MG63 (cell line): ENCODE results near the gene KCTD15. TPM values are rescaled to one million over a fixed set of nuclear protein-coding genes. Genes with fewer than 3 reads are reported as not detected.

Source experiments
- DNase-seq: peaks from one replicate; pipeline ENCODE4 v3.0.0-alpha.2; 2020
- H3K27me3 ChIP-seq: fragments of 250-450 bp; sonication (Bioruptor Pico); 2 replicates; pipeline ENCODE4 v1.5.1; 2020; ENCODE audit warnings: mild to moderate bottlenecking, moderate library complexity
- H3K36me3 ChIP-seq: fragments of 250-450 bp; sonication (Bioruptor Pico); 2 replicates; pipeline ENCODE4 v1.5.1; 2020; ENCODE audit warnings: mild to moderate bottlenecking, moderate library complexity
- H3K4me3 ChIP-seq: fragments of 250-450 bp; sonication (Bioruptor Pico); 2 replicates; pipeline ENCODE4 v1.5.1; 2020; ENCODE audit warnings: mild to moderate bottlenecking, moderate library complexity
- H3K9me3 ChIP-seq: fragments of 250-450 bp; sonication (Bioruptor Pico); 2 replicates; pipeline ENCODE4 v1.5.1; 2020; ENCODE audit warnings: mild to moderate bottlenecking, moderate library complexity
- total RNA-seq: library from RNA; depleted of rRNA; stranded (reverse); fragments of >200 nt; shearing (Covaris generic); gene quantifications from 2 replicates; pipeline ENCODE4 v1.2.3, GENCODE V29; 2014; ENCODE audit warnings: low replicate concordance; rRNA removed

KCTD15 gene
- 72.5 and 81.7 TPM in 2 replicates for total RNA-seq

DNA sequence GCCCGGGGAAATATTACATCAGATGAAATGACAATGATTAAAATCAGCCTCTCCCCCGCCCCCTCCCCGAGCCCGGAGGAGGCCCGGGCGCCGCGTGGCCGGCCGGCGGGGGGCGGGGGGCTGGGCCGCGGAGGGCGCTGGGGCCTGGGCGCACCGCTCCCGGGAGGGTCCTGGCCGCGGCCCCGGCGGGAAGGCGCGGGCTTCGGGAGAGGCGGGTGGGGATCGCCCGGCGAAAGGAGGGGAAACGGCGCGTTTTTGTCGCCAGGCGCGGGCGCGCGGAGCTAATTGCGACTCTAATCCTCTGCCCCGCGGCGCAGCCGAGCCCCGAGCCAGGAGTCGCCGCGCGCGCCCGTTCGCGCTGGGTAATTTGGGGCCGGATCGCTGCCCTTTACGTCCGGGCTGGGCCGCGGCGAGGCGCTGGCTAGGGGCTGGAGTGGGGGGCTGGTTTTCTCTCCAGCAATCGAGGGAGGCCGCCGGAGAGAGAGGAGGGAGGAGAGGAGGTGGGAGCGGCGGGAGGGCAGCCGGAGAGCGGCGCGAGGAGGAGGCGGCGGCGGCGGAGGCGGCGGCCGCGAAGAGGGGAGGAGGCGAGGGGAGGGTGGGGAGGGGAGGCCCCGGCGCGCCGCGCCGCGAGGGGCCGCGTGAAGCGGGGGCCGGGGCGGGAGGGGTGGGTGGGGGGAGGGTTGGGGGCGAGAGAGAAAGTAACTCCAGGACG lies at the start of gene KCTD15:
KCTD15 (plus strand) TSS at position 707 of the 712 bp plus-strand sequence. CDS start 3,585 bp downstream, outside the sequence.
- Histone ChIP-seq H3K27me3 (no peaks in the 10 kb centered on the region), H3K9me3 (no peaks in the 10 kb centered on the region), H3K36me3 (peaks cover 30% of the 10 kb centered on the region), H3K4me3 (peak within 1 kb of the TSS; percentile 97)
- DNase-seq: peak; percentile 73

- Histone ChIP-seq H3K36me3 (no peaks in the 10 kb centered on the region), H3K4me3 (no peak overlapping the region), H3K9me3 (no peaks in the 10 kb centered on the region), H3K27me3 (peaks cover 15% of the 10 kb centered on the region)
- DNase-seq: no peak
Observed at GRCh38 chr19:33747273-33747672, 49.4 kb upstream of the KCTD15 start.

DNA sequence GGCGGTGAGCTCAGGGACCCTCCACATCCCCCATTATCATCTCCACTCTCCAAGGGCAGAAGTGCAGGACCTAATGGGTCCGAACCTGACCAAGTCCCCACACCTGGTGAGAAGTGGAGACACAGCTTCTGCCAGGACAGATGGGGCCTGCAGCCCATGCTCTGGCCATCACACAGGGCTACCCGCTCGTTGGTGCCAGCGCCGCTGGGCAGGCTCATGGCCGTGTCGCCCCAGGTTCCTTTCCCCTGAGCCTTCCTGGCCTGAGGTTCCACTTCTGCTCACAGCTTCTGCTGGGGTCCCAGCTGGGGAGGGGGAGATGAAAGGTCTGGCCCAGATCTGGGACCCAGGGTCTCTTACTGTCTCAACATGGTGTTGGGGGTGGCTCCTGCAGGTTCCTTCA lies 48.4 kb upstream of the KCTD15 start:
- no peak for DNase-seq
- Histone ChIP-seq H3K36me3 (no peaks in the 10 kb centered on the region), H3K27me3 (peaks cover 23% of the 10 kb centered on the region), H3K4me3 (no peak overlapping the region), H3K9me3 (no peaks in the 10 kb centered on the region)

- DNase-seq: no peak
- peaks cover 23% of the 10 kb centered on the region for H3K27me3 ChIP-seq
Observed at GRCh38 chr19:33749016-33749415, 47.7 kb upstream of the KCTD15 start.

GRCh38 chr19:33749619-33750175 lies 47.0 kb upstream of the KCTD15 start:
- Histone ChIP-seq H3K9me3 (no peaks in the 10 kb centered on the region), H3K4me3 (no peak overlapping the region), H3K27me3 (peaks cover 30% of the 10 kb centered on the region), H3K36me3 (no peaks in the 10 kb centered on the region)
- DNase-seq: no peak

More at GRCh38 chr19:33749016-33749415, 47.7 kb upstream of the KCTD15 start:
- no peaks in the 10 kb centered on the region for H3K9me3 ChIP-seq
- no peaks in the 10 kb centered on the region for H3K36me3 ChIP-seq
- no peak overlapping the region for H3K4me3 ChIP-seq

DNA sequence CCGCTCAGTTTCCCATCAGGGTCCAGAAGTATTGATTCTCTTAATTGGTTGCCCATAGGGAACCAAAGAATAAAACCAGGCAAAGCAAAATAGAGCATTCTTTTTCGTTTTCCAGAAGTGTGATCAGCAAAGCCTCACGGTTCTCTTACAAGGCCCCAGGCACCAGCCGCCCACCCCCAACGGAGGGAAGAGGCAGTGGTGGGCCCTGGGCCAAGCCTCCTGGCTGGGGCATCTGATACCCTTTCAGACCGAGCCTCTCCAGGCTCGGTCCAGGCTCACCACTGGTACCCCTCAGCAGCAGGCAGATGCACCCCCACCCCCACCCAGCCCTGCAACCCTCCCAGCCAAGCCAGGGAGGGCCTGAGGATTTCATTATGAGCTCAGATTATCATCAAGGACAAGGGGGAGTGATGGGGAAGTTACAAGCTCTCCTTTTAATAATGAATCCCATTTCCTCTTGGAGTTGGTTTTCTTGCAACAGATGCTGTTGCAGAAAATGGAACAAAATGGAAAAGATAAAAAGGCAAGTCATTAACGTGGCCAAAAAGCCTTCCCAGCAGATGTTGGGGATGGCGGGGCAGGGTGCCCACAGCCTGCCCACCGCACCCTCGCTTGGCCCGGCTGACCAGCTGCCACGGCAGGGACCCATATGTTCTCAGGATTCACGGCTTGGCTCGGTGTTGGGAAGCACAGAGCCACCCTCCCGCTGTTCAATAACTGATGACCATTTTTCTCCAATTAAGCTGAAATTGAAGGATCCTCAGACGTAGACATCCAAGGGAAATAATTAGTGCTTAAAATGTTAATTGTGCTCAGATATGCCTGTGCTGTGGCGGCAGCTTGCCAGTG lies 45.9 kb upstream of the KCTD15 start:
- Histone ChIP-seq H3K4me3 (no peak overlapping the region), H3K36me3 (no peaks in the 10 kb centered on the region), H3K9me3 (no peaks in the 10 kb centered on the region), H3K27me3 (peaks cover 38% of the 10 kb centered on the region)
- no peak for DNase-seq

DNA sequence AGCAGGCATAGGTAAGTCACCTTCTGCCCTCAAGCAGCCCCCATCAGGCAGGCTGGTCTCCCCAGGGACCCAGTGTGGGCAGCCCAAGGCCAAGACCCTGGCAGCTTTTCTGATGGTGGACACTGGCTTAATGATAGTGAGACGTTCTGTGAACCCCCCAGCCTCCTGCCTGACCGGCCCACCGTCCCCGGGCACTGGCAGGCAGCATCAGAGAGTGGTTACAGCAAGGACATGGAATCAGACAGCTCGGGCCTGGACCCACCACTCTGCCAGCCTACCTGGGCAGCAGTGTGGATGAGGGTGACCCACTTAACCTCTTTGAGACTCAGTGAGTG lies 45.3 kb upstream of the KCTD15 start:
- peaks cover 40% of the 10 kb centered on the region for H3K27me3 ChIP-seq
- no peaks in the 10 kb centered on the region for H3K9me3 ChIP-seq
- no peak for DNase-seq
- no peak overlapping the region for H3K4me3 ChIP-seq
- no peaks in the 10 kb centered on the region for H3K36me3 ChIP-seq

GRCh38 chr19:33752018-33752800 lies 44.5 kb upstream of the KCTD15 start:
- DNase-seq: no peak
- Histone ChIP-seq H3K27me3 (peaks cover 40% of the 10 kb centered on the region), H3K9me3 (no peaks in the 10 kb centered on the region), H3K36me3 (no peaks in the 10 kb centered on the region), H3K4me3 (no peak overlapping the region)

GRCh38 chr19:33752945-33753344 lies 43.7 kb upstream of the KCTD15 start:
- H3K4me3 ChIP-seq: no peak overlapping the region
- peaks cover 40% of the 10 kb centered on the region for H3K27me3 ChIP-seq
- H3K9me3 ChIP-seq: no peaks in the 10 kb centered on the region
- H3K36me3 ChIP-seq: no peaks in the 10 kb centered on the region
- no peak for DNase-seq

- Histone ChIP-seq H3K36me3 (no peaks in the 10 kb centered on the region), H3K27me3 (peaks cover 40% of the 10 kb centered on the region), H3K4me3 (no peak overlapping the region), H3K9me3 (no peaks in the 10 kb centered on the region)
- no peak for DNase-seq
Observed at GRCh38 chr19:33754361-33754760, 42.3 kb upstream of the KCTD15 start.

DNA sequence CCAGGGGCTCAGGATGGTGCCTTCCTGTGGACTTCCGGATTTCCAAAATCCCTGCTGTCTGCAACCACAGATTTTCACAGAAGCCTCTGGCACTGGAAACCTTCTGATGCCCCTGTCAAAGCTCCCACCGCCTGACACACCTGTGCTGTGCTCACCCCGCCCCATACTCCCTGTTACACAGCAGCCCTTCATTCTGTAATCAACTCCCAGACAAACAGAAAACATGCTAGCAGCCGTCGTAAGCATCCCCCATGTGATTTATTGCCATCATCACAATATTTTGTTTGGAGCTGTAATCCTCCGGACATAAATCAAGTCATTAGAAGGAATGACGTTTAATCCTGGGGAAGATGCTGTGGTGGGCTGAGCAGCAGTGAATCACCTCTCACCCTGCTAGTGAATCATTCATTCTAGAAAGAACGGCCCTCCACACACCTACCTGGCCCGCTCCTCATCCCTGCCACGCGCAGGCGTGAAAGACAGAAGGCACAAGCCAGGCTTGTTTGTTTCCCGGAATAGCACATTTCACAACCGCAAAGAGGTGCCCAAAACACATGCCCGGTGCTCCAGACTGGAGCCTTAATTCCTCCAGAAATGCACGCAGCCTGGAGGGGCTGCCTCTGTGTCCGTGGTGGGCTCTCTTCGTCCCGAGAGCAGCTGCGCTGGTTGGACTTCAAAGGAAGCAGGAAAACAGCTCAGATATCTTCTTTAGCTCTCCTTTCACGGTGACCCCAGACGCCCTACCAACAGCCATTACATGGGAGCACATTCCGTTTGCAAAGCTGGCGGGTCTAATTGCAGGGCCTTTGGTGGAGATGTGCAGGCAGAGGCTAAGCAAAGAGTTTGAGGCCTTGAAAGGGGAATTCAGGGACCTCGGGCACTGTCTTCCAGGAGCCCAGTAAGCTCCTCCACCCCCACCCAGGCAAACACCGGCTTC lies 41.3 kb upstream of the KCTD15 start:
- DNase-seq: no peak
- Histone ChIP-seq H3K4me3 (no peak overlapping the region), H3K36me3 (no peaks in the 10 kb centered on the region), H3K27me3 (peaks cover 40% of the 10 kb centered on the region), H3K9me3 (no peaks in the 10 kb centered on the region)

DNA sequence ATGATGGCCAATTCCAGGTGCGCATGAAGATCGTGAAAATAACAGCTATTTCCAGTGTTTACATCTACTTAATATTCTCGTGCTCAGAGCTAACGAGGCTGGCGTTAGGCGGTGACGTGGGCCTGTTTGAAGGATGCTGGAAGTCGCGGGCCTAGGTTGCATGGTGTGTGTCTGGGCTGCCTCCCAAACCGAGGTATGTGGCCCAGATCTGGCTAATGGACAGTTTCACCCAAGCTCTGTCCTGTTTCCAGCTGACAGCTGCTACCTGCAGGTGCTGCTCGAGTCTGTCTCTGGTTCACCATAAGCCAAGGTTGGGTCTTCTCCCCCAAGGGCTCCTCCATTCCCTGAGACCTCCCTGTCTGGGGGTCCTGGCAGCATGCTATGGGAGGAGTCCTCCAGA lies 40.5 kb upstream of the KCTD15 start:
- Histone ChIP-seq H3K36me3 (no peaks in the 10 kb centered on the region), H3K9me3 (no peaks in the 10 kb centered on the region), H3K4me3 (no peak overlapping the region), H3K27me3 (peaks cover 38% of the 10 kb centered on the region)
- no peak for DNase-seq

GRCh38 chr19:33758541-33759013 lies 38.1 kb upstream of the KCTD15 start:
- peaks cover 28% of the 10 kb centered on the region for H3K27me3 ChIP-seq
- no peak for DNase-seq
- H3K36me3 ChIP-seq: no peaks in the 10 kb centered on the region
- H3K9me3 ChIP-seq: no peaks in the 10 kb centered on the region
- no peak overlapping the region for H3K4me3 ChIP-seq

GRCh38 chr19:33759356-33759755 lies 37.3 kb upstream of the KCTD15 start:
- H3K9me3 ChIP-seq: no peaks in the 10 kb centered on the region
- DNase-seq: no peak
- no peak overlapping the region for H3K4me3 ChIP-seq
- H3K27me3 ChIP-seq: peaks cover 24% of the 10 kb centered on the region
- no peaks in the 10 kb centered on the region for H3K36me3 ChIP-seq

GRCh38 chr19:33763633-33764371 lies 32.9 kb upstream of the KCTD15 start:
- DNase-seq: no peak
- Histone ChIP-seq H3K27me3 (peaks cover 12% of the 10 kb centered on the region), H3K9me3 (no peaks in the 10 kb centered on the region), H3K36me3 (no peaks in the 10 kb centered on the region), H3K4me3 (no peak overlapping the region)
